ENCODE results near the gene COL13A1.

The COL13A1 gene

DNA sequence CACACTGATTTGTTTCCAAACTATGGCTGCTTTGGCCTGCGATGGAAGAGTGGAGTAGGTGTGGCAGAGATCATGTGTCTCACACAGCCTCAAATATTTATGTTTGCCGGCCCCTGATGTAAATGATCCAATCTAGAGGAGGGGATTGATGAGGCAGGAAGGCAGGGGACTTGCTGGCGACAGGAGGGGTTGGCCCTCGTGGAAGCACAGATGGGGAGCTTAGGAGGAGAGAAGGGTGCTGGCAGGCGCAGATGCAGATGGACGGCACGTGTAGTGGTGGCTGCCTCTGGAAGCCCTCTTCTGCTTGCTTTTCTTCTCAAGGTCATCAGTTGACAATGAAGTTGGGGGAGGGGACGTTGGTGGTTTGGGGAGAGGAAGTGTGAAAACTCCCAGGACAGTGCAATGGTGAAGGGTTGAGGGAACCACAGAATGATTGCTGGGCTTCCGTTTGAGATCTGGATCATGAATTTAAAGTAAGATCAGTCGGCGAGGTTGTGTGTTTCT lies 15.4 kb downstream of the COL13A1 start:
- H3K27ac Mint-ChIP-seq = peak overlapping the region; percentile 17
- peak overlapping the region; percentile 47 for H3K4me3 Mint-ChIP-seq
- peaks cover 26% of the 10 kb centered on the region for H3K4me1 Mint-ChIP-seq (ENCODE audit: low read depth)
- peaks cover 14% of the 10 kb centered on the region for H3K27me3 Mint-ChIP-seq (ENCODE audit: low read depth)
- peaks cover 12% of the 10 kb centered on the region for H3K9me3 Mint-ChIP-seq
- H3K36me3 Mint-ChIP-seq (ENCODE audit: low read depth) = no peaks in the 10 kb centered on the region
- DNase-seq (ENCODE audit: low spot score) = peak; percentile 4

DNA sequence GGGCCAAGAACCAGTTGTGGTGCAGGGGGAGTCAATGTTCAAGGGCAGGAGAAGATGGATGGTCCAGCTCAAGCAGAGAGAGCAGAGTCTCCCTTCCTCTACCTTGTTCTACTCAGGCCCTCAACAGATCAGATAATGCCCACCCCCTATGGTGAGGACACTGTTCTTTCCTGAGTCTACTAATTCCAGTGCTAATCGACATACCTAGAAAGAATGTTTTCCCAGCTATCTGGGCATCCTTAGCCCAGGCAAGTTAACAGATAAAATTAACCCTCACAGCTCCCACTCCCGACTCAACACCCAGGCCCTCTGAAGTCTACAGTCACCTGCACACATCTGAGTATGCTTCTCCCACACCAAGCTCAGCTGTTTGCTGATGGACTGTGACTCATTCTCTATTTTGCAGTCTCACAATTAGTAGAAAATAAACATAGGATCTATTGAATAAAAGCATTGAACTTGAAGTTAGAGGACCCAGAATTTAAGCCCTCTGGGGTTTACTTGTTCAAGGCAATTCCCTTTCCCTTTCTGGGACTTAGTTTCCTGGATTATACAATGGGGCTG lies 17.1 kb downstream of the COL13A1 start:
- Mint-ChIP-seq H3K9me3 (peaks cover 12% of the 10 kb centered on the region), H3K36me3 (ENCODE audit: low read depth) (no peaks in the 10 kb centered on the region), H3K4me1 (ENCODE audit: low read depth) (peaks cover 26% of the 10 kb centered on the region), H3K4me3 (no peak overlapping the region), H3K27me3 (ENCODE audit: low read depth) (peaks cover 14% of the 10 kb centered on the region), H3K27ac (no peak overlapping the region)
- no peak for DNase-seq (ENCODE audit: low spot score)

DNA sequence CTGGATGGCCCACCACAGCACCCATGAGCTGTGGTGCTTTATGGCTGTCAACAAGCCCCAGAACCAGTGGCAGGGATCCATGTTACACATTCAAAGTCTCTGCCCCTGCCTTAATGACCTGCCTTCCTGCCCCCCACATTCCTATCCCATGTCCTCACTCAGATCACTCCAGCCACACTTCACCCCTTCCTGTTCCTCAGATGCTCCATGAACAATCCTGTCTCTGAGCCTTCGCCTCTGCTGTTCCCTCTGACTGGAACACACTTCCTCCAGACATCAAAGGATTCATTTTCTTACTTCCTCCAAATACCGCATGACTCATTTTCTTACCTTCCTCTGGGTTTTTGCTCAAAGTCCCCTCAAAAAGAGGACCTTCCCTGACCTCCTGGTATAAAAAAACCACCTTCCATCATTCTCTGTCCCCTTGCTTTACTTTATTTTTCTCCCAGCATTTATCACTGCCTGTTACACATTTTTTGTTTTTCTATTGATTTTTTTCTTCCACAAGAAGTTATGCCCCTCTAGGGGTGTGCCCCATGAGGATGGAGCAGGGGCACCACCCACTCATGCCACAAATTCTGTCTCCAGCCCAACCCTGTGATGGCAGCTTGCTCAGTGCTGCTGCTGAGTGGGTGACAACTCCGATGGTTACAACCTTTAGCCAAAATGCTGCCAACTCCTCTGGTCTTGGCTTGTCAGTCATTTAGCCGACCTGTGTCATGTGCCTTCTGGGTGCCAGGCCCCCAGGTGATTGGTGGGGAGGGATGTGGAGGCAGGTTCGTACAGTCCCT lies 18.2 kb downstream of the COL13A1 start:
- DNase-seq (ENCODE audit: low spot score) = no peak

DNA sequence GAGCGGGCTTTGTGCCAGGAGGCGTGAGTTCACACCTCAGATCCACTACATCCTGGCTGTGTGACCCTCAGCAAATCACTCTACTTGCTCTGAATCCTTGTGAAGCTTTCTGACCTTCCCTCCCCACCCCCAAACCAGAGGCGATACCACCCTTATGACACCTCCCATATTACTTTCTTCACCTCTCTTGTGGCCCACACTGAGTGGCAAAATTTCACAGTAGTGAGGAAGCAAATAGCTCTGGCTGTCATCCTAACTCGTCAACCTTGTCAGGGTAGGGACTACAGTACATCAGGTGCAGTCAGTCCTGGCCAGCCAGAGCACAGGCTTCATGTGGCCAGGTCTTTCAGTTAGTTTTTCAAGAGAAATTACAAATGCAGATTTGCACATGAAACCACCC lies 19.1 kb downstream of the COL13A1 start:
- no peak overlapping the region for H3K4me3 Mint-ChIP-seq
- H3K36me3 Mint-ChIP-seq (ENCODE audit: low read depth) = no peaks in the 10 kb centered on the region
- peaks cover 15% of the 10 kb centered on the region for H3K27me3 Mint-ChIP-seq (ENCODE audit: low read depth)
- no peak for DNase-seq (ENCODE audit: low spot score)
- H3K27ac Mint-ChIP-seq = no peak overlapping the region
- peaks cover 12% of the 10 kb centered on the region for H3K9me3 Mint-ChIP-seq
- H3K4me1 Mint-ChIP-seq (ENCODE audit: low read depth) = peaks cover 26% of the 10 kb centered on the region

More for the DNA sequence above, 18.2 kb downstream of the COL13A1 start:
- peaks cover 18% of the 10 kb centered on the region for H3K27me3 Mint-ChIP-seq (ENCODE audit: low read depth)
- H3K4me3 Mint-ChIP-seq = no peak overlapping the region
- no peaks in the 10 kb centered on the region for H3K36me3 Mint-ChIP-seq (ENCODE audit: low read depth)
- H3K9me3 Mint-ChIP-seq = peaks cover 12% of the 10 kb centered on the region
- H3K4me1 Mint-ChIP-seq (ENCODE audit: low read depth) = peaks cover 26% of the 10 kb centered on the region
- no peak overlapping the region for H3K27ac Mint-ChIP-seq

DNA sequence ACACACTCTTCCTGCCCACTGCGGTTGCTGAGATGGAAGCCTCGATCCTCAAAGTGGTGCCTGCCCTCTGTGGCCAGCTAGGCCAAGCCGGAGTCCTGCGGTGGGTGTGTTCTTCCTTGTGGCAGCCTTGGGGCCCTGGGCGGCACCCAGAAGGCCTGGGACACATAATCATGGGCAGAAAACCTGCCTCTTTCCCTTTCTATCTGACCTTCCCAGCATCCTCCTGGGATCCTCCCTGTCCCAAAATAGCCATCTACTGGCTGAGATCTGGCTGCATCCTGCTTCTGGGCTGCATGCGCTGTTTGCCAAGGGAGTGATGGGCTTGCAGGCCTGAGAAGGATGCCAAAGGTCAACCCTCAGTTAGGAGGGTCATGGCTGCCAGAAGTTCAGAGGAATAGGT lies 23.9 kb downstream of the COL13A1 start:
- no peaks in the 10 kb centered on the region for H3K9me3 Mint-ChIP-seq
- H3K27ac Mint-ChIP-seq = no peak overlapping the region
- no peak overlapping the region for H3K4me3 Mint-ChIP-seq
- no peaks in the 10 kb centered on the region for H3K4me1 Mint-ChIP-seq (ENCODE audit: low read depth)
- DNase-seq (ENCODE audit: low spot score) = no peak
- no peaks in the 10 kb centered on the region for H3K36me3 Mint-ChIP-seq (ENCODE audit: low read depth)
- peaks cover 16% of the 10 kb centered on the region for H3K27me3 Mint-ChIP-seq (ENCODE audit: low read depth)

DNA sequence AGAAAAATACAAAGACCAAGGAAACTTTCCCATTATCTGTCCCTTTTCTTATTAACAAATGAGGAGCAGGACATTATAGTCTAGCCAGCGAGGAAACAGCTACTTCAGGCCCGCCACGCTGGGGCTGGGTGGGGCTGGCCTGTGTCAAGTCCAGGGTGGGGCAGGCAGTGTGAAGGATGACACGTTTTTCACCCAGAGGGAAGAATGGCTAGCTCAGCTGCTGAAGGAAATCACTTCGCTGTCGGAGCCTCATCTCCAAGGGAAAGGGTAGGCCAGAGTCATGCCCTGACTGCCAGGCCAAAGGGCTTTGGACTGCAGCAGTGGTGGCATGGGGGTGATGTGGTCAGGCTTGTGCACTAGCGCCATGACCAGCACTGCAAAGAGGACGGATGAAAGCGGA lies 24.4 kb downstream of the COL13A1 start:
- Mint-ChIP-seq H3K27me3 (ENCODE audit: low read depth) (peaks cover 16% of the 10 kb centered on the region), H3K4me3 (no peak overlapping the region), H3K9me3 (no peaks in the 10 kb centered on the region), H3K36me3 (ENCODE audit: low read depth) (no peaks in the 10 kb centered on the region), H3K4me1 (ENCODE audit: low read depth) (no peaks in the 10 kb centered on the region), H3K27ac (no peak overlapping the region)
- DNase-seq (ENCODE audit: low spot score) = no peak

DNA sequence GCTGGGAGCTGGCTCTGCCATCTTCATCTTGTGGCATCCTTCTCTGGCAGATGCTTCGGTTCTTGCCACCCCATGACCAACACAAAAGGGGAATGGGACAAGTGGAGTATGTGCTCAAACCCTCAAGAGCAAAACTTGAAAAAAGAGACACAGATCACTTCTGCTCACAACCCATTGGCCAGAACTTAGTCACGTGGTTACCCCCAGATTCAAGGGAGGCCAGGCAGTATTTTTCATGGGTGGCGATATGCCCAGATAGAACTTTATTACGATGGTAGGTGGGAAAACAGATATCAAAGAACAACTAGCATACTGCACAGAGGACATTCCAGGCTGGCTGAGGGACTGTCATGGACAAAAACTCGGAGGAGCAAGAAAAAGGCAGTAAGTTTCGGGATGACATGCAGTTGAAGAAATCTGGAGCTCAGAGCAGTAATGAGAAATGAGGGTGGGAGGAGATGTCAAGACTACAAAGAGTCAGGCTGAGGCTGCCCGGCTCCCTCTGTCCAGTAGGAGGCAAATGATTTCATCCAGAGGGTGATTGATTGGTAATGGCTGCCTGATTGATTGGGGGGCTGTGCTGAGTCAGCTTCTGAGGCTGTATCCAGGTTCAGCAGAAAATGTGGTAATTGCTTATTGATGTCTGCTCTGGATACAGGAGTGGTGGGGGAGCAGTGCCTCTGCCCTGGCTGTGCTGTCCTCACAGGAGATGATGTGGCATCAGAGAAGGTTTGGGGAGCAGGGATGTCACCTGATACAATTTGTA lies 25.3 kb downstream of the COL13A1 start:
- Mint-ChIP-seq H3K4me3 (no peak overlapping the region), H3K27ac (no peak overlapping the region), H3K4me1 (ENCODE audit: low read depth) (no peaks in the 10 kb centered on the region), H3K9me3 (no peaks in the 10 kb centered on the region), H3K27me3 (ENCODE audit: low read depth) (peaks cover 15% of the 10 kb centered on the region), H3K36me3 (ENCODE audit: low read depth) (no peaks in the 10 kb centered on the region)
- DNase-seq (ENCODE audit: low spot score) = no peak

DNA sequence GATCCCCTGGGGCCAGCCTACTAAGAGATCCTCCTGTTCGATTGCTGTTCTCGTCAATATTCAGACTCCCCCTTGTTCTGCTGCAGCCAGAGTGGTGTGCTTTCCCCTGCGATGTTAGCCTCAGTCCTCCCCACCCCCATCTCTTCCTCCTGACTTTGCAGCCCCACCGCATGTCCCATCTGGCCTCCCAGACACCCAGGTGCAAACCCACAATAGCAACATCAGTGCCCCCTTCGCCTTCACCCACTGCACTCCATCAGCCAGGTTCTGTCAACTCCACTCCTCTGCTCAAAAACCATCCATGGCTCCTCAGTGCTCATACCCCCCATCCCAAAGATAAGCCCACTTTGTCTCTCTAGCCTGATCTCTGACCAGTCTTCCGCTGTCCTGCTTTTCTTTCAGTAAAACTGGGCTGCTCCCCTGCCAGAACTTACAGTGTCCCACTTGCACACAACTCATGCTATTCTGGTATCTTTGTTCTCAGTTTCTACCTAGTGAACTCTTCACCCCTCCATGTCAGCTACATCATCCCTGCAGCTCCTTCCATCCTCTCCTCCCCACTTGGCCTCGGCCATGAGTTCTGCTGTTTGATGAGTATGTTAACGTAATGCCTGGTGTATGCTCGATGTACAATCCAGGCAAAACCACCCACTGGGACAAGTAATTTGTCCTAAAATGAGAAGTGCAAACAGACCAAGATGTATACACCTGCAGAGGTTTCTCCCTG lies 26.6 kb downstream of the COL13A1 start:
- no peaks in the 10 kb centered on the region for H3K36me3 Mint-ChIP-seq (ENCODE audit: low read depth)
- no peak overlapping the region for H3K27ac Mint-ChIP-seq
- H3K27me3 Mint-ChIP-seq (ENCODE audit: low read depth) = peaks cover 24% of the 10 kb centered on the region
- H3K4me1 Mint-ChIP-seq (ENCODE audit: low read depth) = no peaks in the 10 kb centered on the region
- no peak for DNase-seq (ENCODE audit: low spot score)
- H3K9me3 Mint-ChIP-seq = no peaks in the 10 kb centered on the region
- no peak overlapping the region for H3K4me3 Mint-ChIP-seq

DNA sequence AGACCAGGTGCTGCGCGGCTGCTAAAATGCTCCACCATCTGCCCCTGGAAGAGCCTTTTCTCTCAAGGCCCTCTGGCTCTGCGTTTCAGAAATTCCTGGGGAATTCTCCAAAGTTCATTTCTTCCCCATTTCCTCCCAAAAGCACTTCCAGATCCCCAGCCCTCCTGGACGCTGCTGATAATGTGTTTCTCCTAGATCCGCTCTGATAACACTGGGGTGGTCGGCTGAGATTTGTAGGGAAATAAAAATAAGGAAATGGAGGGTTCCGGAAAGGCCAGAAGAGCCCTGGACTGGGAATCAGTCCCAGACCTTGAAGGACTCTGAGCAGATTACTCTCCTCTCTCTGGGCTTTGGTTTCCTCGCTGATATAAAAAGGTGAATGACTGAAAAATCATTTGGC lies 28.1 kb downstream of the COL13A1 start:
- H3K27ac Mint-ChIP-seq = no peak overlapping the region
- no peaks in the 10 kb centered on the region for H3K36me3 Mint-ChIP-seq (ENCODE audit: low read depth)
- no peaks in the 10 kb centered on the region for H3K4me1 Mint-ChIP-seq (ENCODE audit: low read depth)
- no peaks in the 10 kb centered on the region for H3K9me3 Mint-ChIP-seq
- no peak overlapping the region for H3K4me3 Mint-ChIP-seq
- H3K27me3 Mint-ChIP-seq (ENCODE audit: low read depth) = peaks cover 24% of the 10 kb centered on the region
- no peak for DNase-seq (ENCODE audit: low spot score)

DNA sequence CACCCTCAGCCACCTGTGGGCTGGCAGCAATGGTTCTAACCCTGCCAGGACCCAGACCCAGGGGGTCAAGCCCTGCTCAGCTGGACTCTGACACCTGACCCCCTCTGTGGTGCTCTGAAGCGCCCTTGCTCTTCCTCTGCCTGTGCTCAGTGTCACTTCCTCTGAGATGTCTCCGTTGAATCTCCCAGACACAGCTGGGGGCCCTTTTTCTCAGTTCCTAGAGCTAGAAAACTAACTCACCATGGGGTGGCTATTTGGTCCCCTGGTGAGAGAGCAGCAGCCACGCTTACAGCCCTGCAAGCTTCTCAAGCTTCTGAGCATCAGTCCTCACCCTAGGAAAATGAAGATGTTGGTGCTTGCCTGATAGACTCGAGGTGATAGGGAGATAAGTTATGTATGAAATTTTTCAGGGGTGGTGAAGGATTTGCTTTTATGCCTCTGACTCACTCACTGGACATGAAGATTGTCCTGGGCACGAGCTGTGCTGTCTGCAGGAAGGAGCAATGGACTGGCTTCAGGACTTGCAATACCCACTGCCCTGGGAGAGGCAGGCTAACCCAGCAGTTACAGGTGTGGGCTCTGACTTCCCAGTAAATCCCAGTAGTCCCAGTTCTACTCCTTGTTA lies 29.6 kb downstream of the COL13A1 start:
- Mint-ChIP-seq H3K4me3 (no peak overlapping the region), H3K27ac (no peak overlapping the region), H3K36me3 (ENCODE audit: low read depth) (no peaks in the 10 kb centered on the region), H3K27me3 (ENCODE audit: low read depth) (peaks cover 32% of the 10 kb centered on the region), H3K9me3 (no peaks in the 10 kb centered on the region), H3K4me1 (ENCODE audit: low read depth) (no peaks in the 10 kb centered on the region)
- no peak for DNase-seq (ENCODE audit: low spot score)

DNA sequence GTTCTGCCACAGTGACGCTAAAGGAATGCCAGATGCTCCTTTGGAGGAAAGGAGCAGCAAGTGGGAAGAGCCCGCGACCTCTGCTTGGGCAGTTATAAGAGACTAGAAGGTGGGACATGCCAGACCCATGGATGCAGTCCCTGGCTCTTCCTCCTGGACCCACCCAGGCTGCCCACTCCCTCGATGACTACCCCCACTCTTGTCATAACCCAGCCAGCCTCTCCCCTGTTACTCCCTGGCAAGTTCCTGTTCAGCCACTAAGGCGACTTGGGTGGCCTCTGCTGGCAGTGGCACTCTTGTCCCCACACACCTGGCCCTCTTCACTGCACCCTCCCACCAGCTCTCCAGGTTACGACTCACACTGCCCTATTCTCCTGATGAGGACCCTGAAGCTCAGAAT lies 33.5 kb downstream of the COL13A1 start:
- DNase-seq (ENCODE audit: low spot score) = no peak
- peaks cover 28% of the 10 kb centered on the region for H3K27me3 Mint-ChIP-seq (ENCODE audit: low read depth)
- no peaks in the 10 kb centered on the region for H3K36me3 Mint-ChIP-seq (ENCODE audit: low read depth)
- H3K4me1 Mint-ChIP-seq (ENCODE audit: low read depth) = no peaks in the 10 kb centered on the region
- H3K4me3 Mint-ChIP-seq = no peak overlapping the region
- H3K27ac Mint-ChIP-seq = no peak overlapping the region
- no peaks in the 10 kb centered on the region for H3K9me3 Mint-ChIP-seq

DNA sequence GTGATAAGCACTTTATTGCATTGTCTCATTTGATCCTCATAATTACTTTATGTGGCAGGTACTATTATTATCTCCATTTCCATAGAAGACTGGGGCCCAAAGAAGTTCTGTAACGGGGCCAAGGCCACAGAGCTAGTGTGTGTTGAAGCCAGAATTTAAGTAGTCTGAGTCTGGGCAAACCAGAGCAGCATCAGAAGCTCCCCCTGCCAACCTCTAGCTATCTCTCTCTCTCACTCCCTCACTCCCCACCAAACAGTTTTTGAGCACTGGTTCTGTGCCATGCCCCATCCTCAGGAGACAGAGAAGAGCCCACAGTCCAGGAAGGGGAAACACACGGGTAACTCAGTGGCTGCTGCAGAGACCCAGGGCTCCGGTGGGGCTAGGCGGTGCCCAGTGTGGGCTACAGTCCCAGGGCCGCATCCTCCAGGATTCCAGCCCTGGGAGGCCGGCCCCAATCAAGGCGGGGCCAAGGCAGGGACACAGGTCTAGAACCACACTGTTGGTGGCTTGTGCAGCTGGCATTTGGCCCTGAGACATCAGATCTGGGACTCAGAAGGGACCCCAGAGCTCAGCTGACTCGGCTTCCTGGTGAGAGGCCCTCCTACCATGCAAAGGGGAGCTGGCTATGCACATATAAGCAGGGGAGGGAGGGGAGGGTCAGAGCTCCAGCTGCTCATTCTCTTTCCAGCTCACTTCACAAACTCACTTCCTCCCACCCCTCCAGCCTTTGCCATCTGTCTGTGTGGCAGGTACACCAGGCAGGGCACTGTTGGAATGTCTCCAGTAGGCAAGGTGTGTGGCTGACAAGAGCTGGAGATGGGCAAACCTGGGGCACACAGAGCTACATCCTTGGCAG lies 34.4 kb downstream of the COL13A1 start:
- Mint-ChIP-seq H3K4me3 (no peak overlapping the region), H3K27ac (no peak overlapping the region), H3K36me3 (ENCODE audit: low read depth) (no peaks in the 10 kb centered on the region), H3K27me3 (ENCODE audit: low read depth) (peaks cover 28% of the 10 kb centered on the region), H3K9me3 (no peaks in the 10 kb centered on the region), H3K4me1 (ENCODE audit: low read depth) (no peaks in the 10 kb centered on the region)
- no peak for DNase-seq (ENCODE audit: low spot score)

DNA sequence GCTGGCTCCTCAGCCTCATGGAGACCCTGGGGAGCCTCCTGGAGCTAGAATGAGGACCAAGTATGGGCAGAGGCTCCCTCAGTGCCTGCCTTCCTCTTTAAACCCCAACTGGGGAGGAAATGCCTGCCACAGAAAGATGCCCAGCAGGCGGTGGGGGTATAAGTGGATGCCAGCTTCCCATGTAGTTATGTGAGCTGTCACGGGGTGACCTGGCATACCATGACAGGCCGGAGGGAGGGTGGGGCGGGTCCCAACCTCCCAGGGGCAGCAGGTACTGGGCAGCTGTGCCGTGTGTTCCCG lies 35.0 kb downstream of the COL13A1 start:
- no peak overlapping the region for H3K27ac Mint-ChIP-seq
- no peaks in the 10 kb centered on the region for H3K36me3 Mint-ChIP-seq (ENCODE audit: low read depth)
- DNase-seq (ENCODE audit: low spot score) = no peak
- H3K9me3 Mint-ChIP-seq = no peaks in the 10 kb centered on the region
- H3K27me3 Mint-ChIP-seq (ENCODE audit: low read depth) = peaks cover 28% of the 10 kb centered on the region
- H3K4me1 Mint-ChIP-seq (ENCODE audit: low read depth) = no peaks in the 10 kb centered on the region
- no peak overlapping the region for H3K4me3 Mint-ChIP-seq
